ENCODE measurements around the gene VMAC.

The VMAC gene

GRCh38 chr19:5931251-5931650 is 26.6 kb downstream of the VMAC start:
- no peak for DNase-seq (ENCODE audit: low read depth)

GRCh38 chr19:5932146-5932545 is 27.5 kb downstream of the VMAC start:
- DNase-seq (ENCODE audit: low read depth): no peak

GRCh38 chr19:5932609-5933262 is 28.1 kb downstream of the VMAC start:
- DNase-seq (ENCODE audit: low read depth): no peak

GRCh38 chr19:5933391-5934068 is 28.9 kb downstream of the VMAC start:
- DNase-seq (ENCODE audit: low read depth): no peak

- no peak for DNase-seq (ENCODE audit: low read depth)
Observed at GRCh38 chr19:5934069-5934401, 29.4 kb downstream of the VMAC start.

GRCh38 chr19:5934774-5935472 is 30.3 kb downstream of the VMAC start:
- DNase-seq (ENCODE audit: low read depth): peak; percentile 57

GRCh38 chr19:5935473-5936291 is 31.0 kb downstream of the VMAC start:
- DNase-seq (ENCODE audit: low read depth): no peak

- no peak for DNase-seq (ENCODE audit: low read depth)
Observed at GRCh38 chr19:5936292-5936592, 31.6 kb downstream of the VMAC start.

GRCh38 chr19:5937550-5937949 is 32.9 kb downstream of the VMAC start:
- DNase-seq (ENCODE audit: low read depth): no peak

GRCh38 chr19:5940260-5941208 is 35.9 kb downstream of the VMAC start:
- DNase-seq (ENCODE audit: low read depth): no peak

GRCh38 chr19:5941673-5942072 is 37.0 kb downstream of the VMAC start:
- DNase-seq (ENCODE audit: low read depth): no peak

- no peak for DNase-seq (ENCODE audit: low read depth)
Observed at GRCh38 chr19:5943045-5943444, 38.4 kb downstream of the VMAC start.

GRCh38 chr19:5943623-5944022 is 39.0 kb downstream of the VMAC start:
- no peak for DNase-seq (ENCODE audit: low read depth)

- peak; percentile 18 for DNase-seq (ENCODE audit: low read depth)
Observed at GRCh38 chr19:5947435-5947834, 42.8 kb downstream of the VMAC start.

- DNase-seq (ENCODE audit: low read depth): no peak
Observed at GRCh38 chr19:5948752-5949564, 44.3 kb downstream of the VMAC start.

GRCh38 chr19:5949792-5950305 is 45.2 kb downstream of the VMAC start:
- DNase-seq (ENCODE audit: low read depth): no peak

GRCh38 chr19:5950741-5951140 is 46.1 kb downstream of the VMAC start:
- DNase-seq (ENCODE audit: low read depth): no peak

GRCh38 chr19:5951338-5951861 is 46.7 kb downstream of the VMAC start:
- DNase-seq (ENCODE audit: low read depth): no peak

- no peak for DNase-seq (ENCODE audit: low read depth)
Observed at GRCh38 chr19:5952193-5953029, 47.7 kb downstream of the VMAC start.

Data from fibroblast of the conjunctiva (primary cell).